Neural cell (in vitro differentiated cells): ENCODE measurements around the gene ZNF311. TPM values are rescaled to one million over a fixed set of nuclear protein-coding genes. Genes with fewer than 3 reads are reported as not detected.

Experiments used
- H2AFZ ChIP-seq: fragments of 200-600, 300-800 bp; sonication (generic), shearing (Covaris generic); 2 replicates; pipeline ENCODE4 v1.6.0; 2014; ENCODE audit warnings: low read depth, mild to moderate bottlenecking, antibody characterized with exemption, low read length, moderate library complexity
- H3F3A ChIP-seq: fragments of 200-600 bp; shearing (Covaris generic); 2 replicates; pipeline ENCODE4 v1.6.1; 2016; ENCODE audit warnings: mild to moderate bottlenecking, moderate library complexity, mixed read lengths, antibody characterized with exemption, low read length; ENCODE audit not compliant: insufficient read depth, poor library complexity, severe bottlenecking
- H3K27ac ChIP-seq: fragments of 200-600, 300-800 bp; sonication (generic), shearing (Covaris generic); 2 replicates; pipeline ENCODE4 v1.5.1; 2014; ENCODE audit warnings: mild to moderate bottlenecking, low read length, moderate library complexity
- H3K27me3 ChIP-seq: fragments of 300-800, 200-600 bp; sonication (generic), shearing (Covaris generic); 2 replicates; pipeline ENCODE4 v1.6.0; 2014; ENCODE audit warnings: mild to moderate bottlenecking, low read depth, low read length, moderate library complexity; ENCODE audit not compliant: insufficient read depth
- H3K36me3 ChIP-seq: fragments of 300-800, 200-600 bp; sonication (generic), shearing (Covaris generic); 2 replicates; pipeline ENCODE4 v1.5.1; 2014; ENCODE audit warnings: mild to moderate bottlenecking, antibody characterized with exemption, low read length, moderate library complexity; ENCODE audit not compliant: insufficient read depth
- H3K4me2 ChIP-seq: fragments of 300-800, 200-600 bp; sonication (generic), shearing (Covaris generic); 2 replicates; pipeline ENCODE4 v1.6.0; 2014; ENCODE audit warnings: mild to moderate bottlenecking, low read length
- H3K4me3 ChIP-seq: fragments of 300-800, 200-600 bp; sonication (generic), shearing (Covaris generic); 2 replicates; pipeline ENCODE4 v1.5.1; 2014; ENCODE audit warnings: mild to moderate bottlenecking, low read length, moderate library complexity
- H3K79me2 ChIP-seq: fragments of 200-600 bp; shearing (Covaris generic); replicated peaks from 2 replicates; pipeline ENCODE4 v1.6.0; 2014; ENCODE audit warnings: mild to moderate bottlenecking, low read length, moderate library complexity; ENCODE audit not compliant: insufficient read depth
- H3K9ac ChIP-seq: fragments of 300-800, 200-600 bp; sonication (generic), shearing (Covaris generic); 2 replicates; pipeline ENCODE4 v1.6.1; 2016; ENCODE audit warnings: mild to moderate bottlenecking, low read length, mixed read lengths
- H3K9me2 ChIP-seq: fragments of 200-600 bp; shearing (Covaris generic); 2 replicates; pipeline ENCODE4 v1.6.1; 2016; ENCODE audit warnings: mild to moderate bottlenecking, low read length, mixed read lengths; ENCODE audit not compliant: insufficient read depth
- H3K9me3 ChIP-seq: fragments of 200-600, 300-800 bp; sonication (generic), shearing (Covaris generic); 2 replicates; pipeline ENCODE4 v1.6.1; 2016; ENCODE audit warnings: mild to moderate bottlenecking, mixed run types, low read length, moderate library complexity, mixed read lengths
- H4K20me1 ChIP-seq: fragments of 200-600 bp; shearing (Covaris generic); 2 replicates; pipeline ENCODE4 v1.6.1; 2016; ENCODE audit warnings: mild to moderate bottlenecking, mixed run types; ENCODE audit not compliant: insufficient read depth
- CTCF ChIP-seq: fragments of 450-650 bp; IDR thresholded peaks from 2 replicates; pipeline ENCODE4 v1.5.1; 2014; ENCODE audit warnings: antibody characterized with exemption, mild to moderate bottlenecking, moderate library complexity; ENCODE audit not compliant: poor library complexity, severe bottlenecking
- EP300 ChIP-seq: fragments of 450-650 bp; conservative IDR thresholded peaks from 2 replicates; pipeline ENCODE4 v1.6.1; 2014; ENCODE audit warnings: antibody characterized with exemption, mild to moderate bottlenecking, moderate library complexity; ENCODE audit not compliant: poor library complexity, severe bottlenecking
- EZH2 ChIP-seq: fragments of 200-600, 300-800 bp; shearing (Covaris generic), sonication (generic); IDR thresholded peaks from 2 replicates; pipeline ENCODE4 v1.6.1; 2014; ENCODE audit warnings: antibody characterized with exemption, low read length, borderline replicate concordance, mild to moderate bottlenecking; ENCODE audit not compliant: insufficient read depth, poor library complexity, severe bottlenecking
- MXI1 ChIP-seq: fragments of 450-650 bp; conservative IDR thresholded peaks from 2 replicates; pipeline ENCODE4 v1.6.1; 2014; ENCODE audit warnings: antibody characterized with exemption, mild to moderate bottlenecking; ENCODE audit not compliant: poor library complexity, severe bottlenecking
- POLR2AphosphoS5 ChIP-seq: IDR thresholded peaks from 2 replicates; pipeline ENCODE4 v1.6.1; 2012
- RAD21 ChIP-seq: fragments of 450-650 bp; conservative IDR thresholded peaks from 2 replicates; pipeline ENCODE4 v1.6.1; 2014; ENCODE audit warnings: antibody characterized with exemption, mild to moderate bottlenecking, moderate library complexity
- REST ChIP-seq: IDR thresholded peaks from 2 replicates; pipeline ENCODE4 v1.6.1; 2012; ENCODE audit warnings: borderline replicate concordance
- SMC3 ChIP-seq: fragments of 450-650 bp; conservative IDR thresholded peaks from 2 replicates; pipeline ENCODE4 v1.6.1; 2014; ENCODE audit warnings: antibody characterized with exemption, mild to moderate bottlenecking, moderate library complexity; ENCODE audit not compliant: poor library complexity
- TAF1 ChIP-seq: IDR thresholded peaks from 2 replicates; pipeline ENCODE4 v1.6.1; 2012; ENCODE audit warnings: low read depth
- polyA plus RNA-seq: library from polyadenylated mRNA; depleted of rRNA; stranded (reverse); fragments of >200 nt; gene quantifications from 2 replicates; pipeline ENCODE4 v1.2.3, GENCODE V29; 2014

The ZNF311 gene
- polyA plus RNA-seq, 1 donor from 2014 or later, result 4.6 TPM

- H3K27ac ChIP-seq, result no peak overlapping the region
- no peak for TF ChIP-seq RAD21
- TF ChIP-seq TAF1, result no peak
- no peak for TF ChIP-seq SMC3
- TF ChIP-seq CTCF, result no peak
- no peak for TF ChIP-seq EZH2
- no peak for TF ChIP-seq EP300
- TF ChIP-seq MXI1, result no peak
- TF ChIP-seq REST, result no peak
- no peak for TF ChIP-seq POLR2AphosphoS5
- H3K79me2 ChIP-seq, result no peaks in the 10 kb centered on the region
- no peak overlapping the region for H3K9ac ChIP-seq
- H3K4me2 ChIP-seq, result no peak overlapping the region
- no peaks in the 10 kb centered on the region for H3K9me2 ChIP-seq
- no peaks in the 10 kb centered on the region for H3K36me3 ChIP-seq
- H2AFZ ChIP-seq, result no peak overlapping the region
- H3K9me3 ChIP-seq, result no peaks in the 10 kb centered on the region
- H3F3A ChIP-seq, result no peaks in the 10 kb centered on the region
- no peak overlapping the region for H3K4me3 ChIP-seq
- no peaks in the 10 kb centered on the region for H4K20me1 ChIP-seq
- no peaks in the 10 kb centered on the region for H3K27me3 ChIP-seq
Measured at GRCh38 chr6:28996844-28997510, 8.1 kb downstream of the ZNF311 start.

GRCh38 chr6:28995093-28995650, 9.9 kb downstream of the ZNF311 start:
- no peak overlapping the region for H3K27ac ChIP-seq
- H2AFZ ChIP-seq, result no peak overlapping the region
- no peaks in the 10 kb centered on the region for H3K79me2 ChIP-seq
- no peaks in the 10 kb centered on the region for H3K9me2 ChIP-seq
- no peak for TF ChIP-seq CTCF
- TF ChIP-seq POLR2AphosphoS5, result no peak
- TF ChIP-seq MXI1, result no peak
- TF ChIP-seq EP300, result no peak
- no peak for TF ChIP-seq EZH2
- no peak for TF ChIP-seq REST
- TF ChIP-seq RAD21, result no peak
- no peaks in the 10 kb centered on the region for H4K20me1 ChIP-seq
- no peaks in the 10 kb centered on the region for H3K36me3 ChIP-seq
- no peaks in the 10 kb centered on the region for H3K27me3 ChIP-seq
- H3K9me3 ChIP-seq, result no peaks in the 10 kb centered on the region
- H3K4me2 ChIP-seq, result no peak overlapping the region
- H3F3A ChIP-seq, result no peaks in the 10 kb centered on the region
- no peak overlapping the region for H3K4me3 ChIP-seq
- no peak overlapping the region for H3K9ac ChIP-seq
